IPS-18c (cell line): ENCODE results near the gene RXFP4.
"Not testable (repeated sequence)": the region's sequence is repeated elsewhere in the genome, so short reads cannot be mapped to it uniquely, and the experiment has no call there.

Source experiments
- H3K4me3 ChIP-seq: 2 replicates; pipeline ENCODE4 v1.7.0; 2013; ENCODE audit warnings: low read depth, mild to moderate bottlenecking, low read length, moderate library complexity; ENCODE audit not compliant: insufficient read depth
- H3K9me3 ChIP-seq: one replicate; pipeline ENCODE4 v1.6.1; 2013; ENCODE audit warnings: mild to moderate bottlenecking, low read length, moderate library complexity; ENCODE audit not compliant: control insufficient read depth, insufficient read depth

Gene RXFP4

DNA sequence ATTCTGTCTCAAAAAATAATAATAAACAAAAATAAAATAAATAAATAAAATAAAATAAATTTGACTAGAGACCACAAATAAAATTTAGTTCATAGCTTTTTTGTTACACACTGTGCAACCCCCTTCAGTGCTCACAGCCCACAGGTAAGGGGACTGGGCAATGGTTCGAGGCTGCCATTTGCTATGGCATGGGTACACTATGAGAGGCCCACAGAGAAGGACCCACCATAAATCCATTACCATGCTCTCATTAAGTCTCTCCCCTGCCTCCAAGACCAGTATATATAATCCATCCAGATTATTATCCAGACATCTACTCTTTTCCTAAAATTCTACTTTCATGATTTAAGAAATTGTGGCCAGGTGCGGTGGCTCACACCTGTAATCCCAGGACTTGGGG lies 21.6 kb upstream of the RXFP4 start:
- Histone ChIP-seq H3K9me3 (no peaks in the 10 kb centered on the region), H3K4me3 (no peak overlapping the region)

GRCh38 chr1:155920717-155921116 lies 20.7 kb upstream of the RXFP4 start:
- H3K4me3 ChIP-seq, result no peak overlapping the region
- no peaks in the 10 kb centered on the region for H3K9me3 ChIP-seq

DNA sequence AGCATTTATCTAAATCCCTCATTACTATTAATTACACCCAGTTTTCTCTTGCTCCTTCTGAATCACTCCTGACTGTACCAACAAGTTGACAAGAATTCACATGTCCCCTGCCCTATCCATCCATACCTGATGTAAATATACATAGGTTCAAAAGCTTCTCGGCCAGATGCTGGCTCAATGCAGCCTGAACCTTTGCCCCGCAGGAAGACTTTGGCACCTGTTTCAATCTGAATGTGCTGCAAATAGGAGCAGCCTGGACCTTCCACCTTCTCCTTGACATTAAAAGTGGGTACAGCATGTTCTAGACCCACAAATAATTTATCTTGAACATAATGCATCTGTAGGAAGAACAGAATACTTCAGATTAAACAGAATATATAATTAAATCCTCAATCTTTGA lies 15.9 kb upstream of the RXFP4 start:
- Histone ChIP-seq H3K9me3 (no peaks in the 10 kb centered on the region), H3K4me3 (no peak overlapping the region)

DNA sequence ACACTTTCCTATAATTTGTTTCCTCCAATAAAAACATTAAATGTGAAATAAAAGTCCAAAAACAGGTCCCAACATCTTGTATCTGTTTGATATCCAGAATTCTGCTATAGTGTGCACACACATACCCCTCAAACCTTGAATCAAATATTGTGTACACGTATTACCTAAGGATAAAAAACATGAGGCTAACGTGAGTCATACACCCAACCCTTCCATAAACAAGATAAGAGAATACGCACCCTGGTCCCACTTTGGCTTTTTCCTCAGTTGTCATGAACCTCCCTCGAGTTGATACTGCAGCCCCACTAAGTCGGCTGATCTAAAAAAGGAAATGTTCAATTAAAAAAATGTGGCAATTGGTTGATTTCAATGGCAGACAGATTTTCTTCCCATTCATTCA lies 12.4 kb upstream of the RXFP4 start:
- no peak overlapping the region for H3K4me3 ChIP-seq

GRCh38 chr1:155930725-155931124 lies 10.7 kb upstream of the RXFP4 start:
- H3K4me3 ChIP-seq, result not testable (repeated sequence)

More for the DNA sequence above, 12.4 kb upstream of the RXFP4 start:
- no peaks in the 10 kb centered on the region for H3K9me3 ChIP-seq

DNA sequence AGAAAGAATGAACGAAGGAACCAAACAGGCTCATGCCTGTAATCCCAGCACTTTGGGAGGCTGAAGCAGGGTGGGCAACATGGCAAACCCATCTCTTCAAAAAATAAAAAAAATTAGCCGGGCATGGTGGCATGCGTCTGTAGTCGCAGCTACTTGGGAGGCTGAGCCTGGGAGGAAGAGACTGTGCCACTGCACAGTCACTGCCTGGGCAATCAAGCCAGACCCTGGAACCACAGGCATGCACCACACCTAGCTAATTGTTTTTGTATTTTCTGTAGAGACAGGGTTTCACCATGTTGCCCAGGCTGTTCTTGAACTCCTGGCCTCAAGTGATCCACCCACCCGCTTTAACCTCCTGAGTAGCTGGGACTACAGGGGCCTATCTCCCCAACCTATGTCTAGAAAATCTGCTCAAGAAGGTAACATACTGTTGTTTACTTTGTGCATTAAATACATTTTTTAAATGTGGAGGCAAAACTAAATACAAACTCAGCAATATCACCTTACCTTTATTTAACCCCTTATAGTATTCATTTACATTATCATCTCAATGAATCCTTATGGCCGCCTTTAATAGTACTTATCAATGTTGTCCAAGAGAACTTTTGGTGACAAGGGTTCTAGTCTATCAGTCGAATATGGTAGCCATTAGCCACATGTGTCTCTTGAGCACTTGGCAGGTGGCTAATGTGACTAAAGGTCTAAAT lies 10.0 kb upstream of the RXFP4 start:
- no peaks in the 10 kb centered on the region for H3K9me3 ChIP-seq
- peak overlapping the region; percentile 4; the same call in 1 of the 2 replicates for H3K4me3 ChIP-seq

More at GRCh38 chr1:155930725-155931124, 10.7 kb upstream of the RXFP4 start:
- H3K9me3 ChIP-seq, result not testable (repeated sequence)

- Histone ChIP-seq H3K4me3 (peak overlapping the region; percentile 9; the same call in 1 of the 2 replicates), H3K9me3 (no peaks in the 10 kb centered on the region)
Measured at GRCh38 chr1:155932081-155932480, 9.4 kb upstream of the RXFP4 start.

DNA sequence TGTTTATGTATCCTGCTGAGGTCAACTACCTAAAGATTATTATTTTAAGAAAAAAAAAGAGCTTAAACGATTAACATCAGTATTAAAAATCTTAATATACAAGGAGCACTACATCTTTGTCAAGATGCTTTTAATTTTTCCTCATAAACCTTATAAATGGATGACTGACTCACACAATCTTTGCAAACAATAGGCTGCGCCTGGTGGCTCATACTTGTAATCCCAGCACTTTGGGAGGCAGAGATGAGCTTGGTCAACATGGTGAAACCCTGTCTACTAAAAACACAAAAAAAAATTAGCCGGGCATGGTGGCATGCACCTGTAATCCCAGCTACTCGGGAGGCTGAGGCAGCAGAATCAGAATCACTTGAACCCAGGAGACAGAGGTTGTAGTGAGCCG lies 9.0 kb upstream of the RXFP4 start:
- Histone ChIP-seq H3K4me3 (no peak overlapping the region; the same call in 1 of the 2 replicates), H3K9me3 (no peaks in the 10 kb centered on the region)

GRCh38 chr1:155933591-155934096 lies 7.8 kb upstream of the RXFP4 start:
- Histone ChIP-seq H3K9me3 (no peaks in the 10 kb centered on the region), H3K4me3 (peak overlapping the region; percentile 95)

DNA sequence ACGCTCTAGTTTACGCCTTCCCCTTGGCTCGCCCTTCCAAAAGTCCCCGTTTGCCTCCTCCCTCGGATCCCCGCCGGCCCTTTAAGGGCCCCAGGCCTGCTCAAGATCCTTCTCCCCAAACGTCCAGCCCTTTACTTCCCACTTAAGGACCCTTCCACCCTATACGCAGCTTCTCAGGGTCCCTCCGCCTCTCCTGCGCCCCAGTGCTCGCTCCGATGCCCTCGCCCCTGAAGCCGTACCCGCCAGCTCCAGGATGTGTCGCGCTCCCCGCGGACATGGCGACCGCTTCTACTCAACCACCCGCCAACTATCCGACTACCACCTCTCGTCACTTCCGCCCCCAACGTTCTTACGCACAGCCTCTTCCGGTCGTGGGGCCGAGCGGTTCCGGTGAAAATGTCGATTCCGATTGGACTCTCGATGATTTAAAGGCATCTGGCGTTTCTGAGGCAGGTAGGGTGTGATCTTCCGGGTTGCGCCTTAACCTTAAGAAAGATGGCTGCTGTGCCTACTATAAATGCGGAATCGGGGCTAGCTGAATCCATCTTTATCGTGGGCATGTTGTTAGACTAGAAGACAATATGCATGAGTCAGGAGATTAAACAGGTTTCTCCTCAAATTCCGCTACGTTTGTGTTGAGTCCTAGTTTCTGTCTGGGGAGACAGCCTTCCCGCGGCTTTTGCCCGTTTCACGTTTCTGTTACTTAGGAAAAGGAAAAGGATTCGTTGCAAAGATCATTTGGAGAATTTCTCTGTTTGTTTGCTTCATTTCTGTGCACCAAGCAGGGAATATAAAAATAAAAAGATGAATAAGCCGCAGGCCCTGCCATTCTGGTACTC lies 7.1 kb upstream of the RXFP4 start, which contains the start of gene KHDC4:
Gene KHDC4, minus strand, starts transcription at position 317 of the 839 bp plus-strand sequence. Its CDS starts 40 bp downstream, at position 277.
- Histone ChIP-seq H3K4me3 (peak within 1 kb of the TSS; percentile 95), H3K9me3 (no peaks in the 10 kb centered on the region)

DNA sequence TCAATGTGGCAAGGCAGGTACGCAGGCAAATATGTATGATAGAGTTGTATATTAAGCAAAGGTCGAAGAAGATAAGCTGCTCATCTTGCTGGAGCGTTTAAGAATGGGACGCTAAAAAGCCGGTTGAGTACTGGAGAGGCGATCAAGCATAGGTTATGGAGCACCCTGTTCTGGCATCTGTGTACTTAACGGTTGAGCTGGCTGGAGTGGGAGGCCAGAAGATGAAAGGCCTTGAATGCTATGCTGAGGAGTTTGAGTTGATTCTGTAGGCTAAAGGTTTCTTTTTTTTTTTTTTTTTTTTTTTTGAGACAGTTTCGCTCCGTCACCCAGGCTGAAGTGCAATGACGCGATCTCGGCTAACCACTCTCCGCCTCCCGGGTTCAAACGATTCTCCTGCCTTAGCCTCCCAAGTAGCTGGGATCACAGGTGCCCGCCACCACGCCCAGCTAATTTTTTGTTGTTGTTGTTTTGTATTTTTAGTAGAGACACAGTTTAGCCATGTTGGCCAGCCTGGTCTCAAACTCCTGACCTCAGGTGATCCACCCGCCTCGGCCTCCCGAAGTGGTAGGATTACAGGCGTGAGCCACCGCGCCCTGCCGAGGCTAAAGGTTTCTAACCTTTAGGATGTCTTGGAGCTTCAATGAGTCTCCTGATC lies 6.4 kb upstream of the RXFP4 start:
- Histone ChIP-seq H3K9me3 (no peaks in the 10 kb centered on the region), H3K4me3 (peak overlapping the region; percentile 95)

- Histone ChIP-seq H3K9me3 (no peaks in the 10 kb centered on the region), H3K4me3 (no peak overlapping the region)
Measured at GRCh38 chr1:155938220-155938627, 3.2 kb upstream of the RXFP4 start.

DNA sequence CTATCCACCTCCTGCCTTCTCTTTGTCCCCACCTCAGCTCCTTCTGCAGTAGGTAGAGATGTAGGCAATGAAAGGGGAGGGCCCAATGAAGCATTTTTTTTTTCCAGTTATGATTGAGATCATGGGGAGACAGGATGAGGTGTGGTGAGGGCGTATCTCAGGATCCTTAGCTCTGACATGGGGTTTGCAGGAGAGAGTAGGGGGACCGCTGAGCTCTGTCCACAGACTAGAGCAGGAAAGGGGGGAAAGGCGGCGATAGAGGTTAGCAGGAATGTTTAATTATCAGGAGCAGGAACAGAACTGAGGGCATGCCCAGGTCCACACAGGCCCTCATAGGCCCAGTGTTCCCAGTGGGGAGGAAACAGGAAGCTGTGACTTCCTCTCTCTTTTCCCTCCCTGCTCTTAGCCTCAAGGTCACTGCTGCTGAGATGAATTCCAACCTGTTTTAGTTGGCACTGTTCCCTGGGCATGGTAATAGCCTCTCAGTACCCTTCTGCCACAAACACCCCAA lies 901 bp upstream of the RXFP4 start:
- Histone ChIP-seq H3K4me3 (no peak overlapping the region), H3K9me3 (no peaks in the 10 kb centered on the region)

DNA sequence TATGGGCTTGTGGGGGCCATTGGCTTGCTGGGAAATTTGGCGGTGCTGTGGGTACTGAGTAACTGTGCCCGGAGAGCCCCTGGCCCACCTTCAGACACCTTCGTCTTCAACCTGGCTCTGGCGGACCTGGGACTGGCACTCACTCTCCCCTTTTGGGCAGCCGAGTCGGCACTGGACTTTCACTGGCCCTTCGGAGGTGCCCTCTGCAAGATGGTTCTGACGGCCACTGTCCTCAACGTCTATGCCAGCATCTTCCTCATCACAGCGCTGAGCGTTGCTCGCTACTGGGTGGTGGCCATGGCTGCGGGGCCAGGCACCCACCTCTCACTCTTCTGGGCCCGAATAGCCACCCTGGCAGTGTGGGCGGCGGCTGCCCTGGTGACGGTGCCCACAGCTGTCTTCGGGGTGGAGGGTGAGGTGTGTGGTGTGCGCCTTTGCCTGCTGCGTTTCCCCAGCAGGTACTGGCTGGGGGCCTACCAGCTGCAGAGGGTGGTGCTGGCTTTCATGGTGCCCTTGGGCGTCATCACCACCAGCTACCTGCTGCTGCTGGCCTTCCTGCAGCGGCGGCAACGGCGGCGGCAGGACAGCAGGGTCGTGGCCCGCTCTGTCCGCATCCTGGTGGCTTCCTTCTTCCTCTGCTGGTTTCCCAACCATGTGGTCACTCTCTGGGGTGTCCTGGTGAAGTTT lies 550 bp downstream of the RXFP4 start:
- H3K4me3 ChIP-seq, result no peak overlapping the region

GRCh38 chr1:155942578-155943141 lies 1.2 kb downstream of the RXFP4 start:
- H3K9me3 ChIP-seq, result no peaks in the 10 kb centered on the region
- H3K4me3 ChIP-seq, result no peak overlapping the region

More for the DNA sequence above, 550 bp downstream of the RXFP4 start:
- H3K9me3 ChIP-seq, result no peaks in the 10 kb centered on the region

- Histone ChIP-seq H3K9me3 (no peaks in the 10 kb centered on the region), H3K4me3 (no peak overlapping the region)
Measured at GRCh38 chr1:155944444-155944799, 3.0 kb downstream of the RXFP4 start.
